ENCODE measurements around the gene IL18R1.

DNA sequence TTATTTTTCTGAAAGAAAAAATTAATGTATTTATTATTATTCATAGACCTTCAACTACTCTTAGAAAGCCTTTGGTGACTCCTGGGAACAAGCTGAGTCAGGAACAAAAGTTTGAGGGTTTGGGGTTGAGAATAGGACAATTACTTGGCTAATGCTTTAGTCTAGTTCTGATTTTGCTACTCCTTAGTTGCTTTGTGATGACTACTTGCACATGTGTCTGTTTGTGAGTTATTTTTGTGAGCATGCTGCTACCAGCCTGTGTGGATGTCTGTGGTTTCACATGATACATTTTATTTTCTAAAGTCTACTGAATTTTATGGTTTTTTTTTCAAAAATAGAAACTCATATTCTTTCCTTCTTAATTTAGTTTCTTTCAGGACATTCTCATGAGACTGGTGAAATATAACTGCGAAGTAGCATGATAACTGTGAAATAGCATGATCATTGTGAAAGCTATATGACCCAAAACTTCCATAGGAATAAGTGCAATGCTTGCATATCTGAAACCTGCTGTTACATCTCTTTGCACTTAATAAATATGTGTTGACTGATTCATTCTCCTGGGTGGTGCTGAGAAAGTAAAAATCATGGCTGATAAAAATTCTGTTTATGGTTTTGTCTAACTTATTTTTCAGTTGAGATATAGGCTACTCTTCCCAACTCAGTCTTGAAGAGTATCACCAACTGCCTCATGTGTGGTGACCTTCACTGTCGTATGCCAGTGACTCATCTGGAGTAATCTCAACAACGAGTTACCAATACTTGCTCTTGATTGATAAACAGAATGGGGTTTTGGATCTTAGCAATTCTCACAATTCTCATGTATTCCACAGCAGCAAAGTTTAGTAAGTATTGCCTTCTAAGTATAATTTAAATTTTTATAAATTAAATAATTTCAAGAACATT lies 17.9 kb upstream of the IL18R1 start:
- TF ChIP-seq, protein P1, sequence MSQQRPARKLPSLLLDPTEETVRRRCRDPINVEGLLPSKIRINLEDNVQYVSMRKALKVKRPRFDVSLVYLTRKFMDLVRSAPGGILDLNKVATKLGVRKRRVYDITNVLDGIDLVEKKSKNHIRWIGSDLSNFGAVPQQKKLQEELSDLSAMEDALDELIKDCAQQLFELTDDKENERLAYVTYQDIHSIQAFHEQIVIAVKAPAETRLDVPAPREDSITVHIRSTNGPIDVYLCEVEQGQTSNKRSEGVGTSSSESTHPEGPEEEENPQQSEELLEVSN (IDR thresholded peaks at IDR 0.05; ENCODE audit: borderline replicate concordance, low read depth) = no peak
- TF ChIP-seq, protein P2, sequence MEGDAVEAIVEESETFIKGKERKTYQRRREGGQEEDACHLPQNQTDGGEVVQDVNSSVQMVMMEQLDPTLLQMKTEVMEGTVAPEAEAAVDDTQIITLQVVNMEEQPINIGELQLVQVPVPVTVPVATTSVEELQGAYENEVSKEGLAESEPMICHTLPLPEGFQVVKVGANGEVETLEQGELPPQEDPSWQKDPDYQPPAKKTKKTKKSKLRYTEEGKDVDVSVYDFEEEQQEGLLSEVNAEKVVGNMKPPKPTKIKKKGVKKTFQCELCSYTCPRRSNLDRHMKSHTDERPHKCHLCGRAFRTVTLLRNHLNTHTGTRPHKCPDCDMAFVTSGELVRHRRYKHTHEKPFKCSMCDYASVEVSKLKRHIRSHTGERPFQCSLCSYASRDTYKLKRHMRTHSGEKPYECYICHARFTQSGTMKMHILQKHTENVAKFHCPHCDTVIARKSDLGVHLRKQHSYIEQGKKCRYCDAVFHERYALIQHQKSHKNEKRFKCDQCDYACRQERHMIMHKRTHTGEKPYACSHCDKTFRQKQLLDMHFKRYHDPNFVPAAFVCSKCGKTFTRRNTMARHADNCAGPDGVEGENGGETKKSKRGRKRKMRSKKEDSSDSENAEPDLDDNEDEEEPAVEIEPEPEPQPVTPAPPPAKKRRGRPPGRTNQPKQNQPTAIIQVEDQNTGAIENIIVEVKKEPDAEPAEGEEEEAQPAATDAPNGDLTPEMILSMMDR (IDR thresholded peaks at IDR 0.05) = no peak
- TF ChIP-seq HOXA7 (CRISPR knock-in tag; IDR thresholded peaks at IDR 0.05) (no peak), POLR2A (IDR thresholded peaks at IDR 0.05; ENCODE audit: low read length) (no peak), KDM5A (IDR thresholded peaks at IDR 0.05) (no peak), NR3C1 (IDR thresholded peaks at IDR 0.05) (no peak), CBX8 (IDR thresholded peaks at IDR 0.05) (no peak), CEBPB (IDR thresholded peaks at IDR 0.05) (no peak), CHD2 (IDR thresholded peaks at IDR 0.05; ENCODE audit: low read length, partially characterized antibody) (no peak), EP300 (IDR thresholded peaks at IDR 0.05) (no peak), RNF2 (IDR thresholded peaks at IDR 0.05; ENCODE audit: borderline replicate concordance, low read depth) (no peak)
- TF ChIP-seq, protein P3, sequence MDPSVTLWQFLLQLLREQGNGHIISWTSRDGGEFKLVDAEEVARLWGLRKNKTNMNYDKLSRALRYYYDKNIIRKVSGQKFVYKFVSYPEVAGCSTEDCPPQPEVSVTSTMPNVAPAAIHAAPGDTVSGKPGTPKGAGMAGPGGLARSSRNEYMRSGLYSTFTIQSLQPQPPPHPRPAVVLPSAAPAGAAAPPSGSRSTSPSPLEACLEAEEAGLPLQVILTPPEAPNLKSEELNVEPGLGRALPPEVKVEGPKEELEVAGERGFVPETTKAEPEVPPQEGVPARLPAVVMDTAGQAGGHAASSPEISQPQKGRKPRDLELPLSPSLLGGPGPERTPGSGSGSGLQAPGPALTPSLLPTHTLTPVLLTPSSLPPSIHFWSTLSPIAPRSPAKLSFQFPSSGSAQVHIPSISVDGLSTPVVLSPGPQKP (IDR thresholded peaks at IDR 0.05; ENCODE audit: low read depth, low read length) = no peak
- TF ChIP-seq, protein P4, sequence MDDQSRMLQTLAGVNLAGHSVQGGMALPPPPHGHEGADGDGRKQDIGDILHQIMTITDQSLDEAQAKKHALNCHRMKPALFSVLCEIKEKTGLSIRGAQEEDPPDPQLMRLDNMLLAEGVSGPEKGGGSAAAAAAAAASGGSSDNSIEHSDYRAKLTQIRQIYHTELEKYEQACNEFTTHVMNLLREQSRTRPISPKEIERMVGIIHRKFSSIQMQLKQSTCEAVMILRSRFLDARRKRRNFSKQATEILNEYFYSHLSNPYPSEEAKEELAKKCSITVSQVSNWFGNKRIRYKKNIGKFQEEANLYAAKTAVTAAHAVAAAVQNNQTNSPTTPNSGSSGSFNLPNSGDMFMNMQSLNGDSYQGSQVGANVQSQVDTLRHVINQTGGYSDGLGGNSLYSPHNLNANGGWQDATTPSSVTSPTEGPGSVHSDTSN (IDR thresholded peaks at IDR 0.05) = no peak
- TF ChIP-seq, protein P5, sequence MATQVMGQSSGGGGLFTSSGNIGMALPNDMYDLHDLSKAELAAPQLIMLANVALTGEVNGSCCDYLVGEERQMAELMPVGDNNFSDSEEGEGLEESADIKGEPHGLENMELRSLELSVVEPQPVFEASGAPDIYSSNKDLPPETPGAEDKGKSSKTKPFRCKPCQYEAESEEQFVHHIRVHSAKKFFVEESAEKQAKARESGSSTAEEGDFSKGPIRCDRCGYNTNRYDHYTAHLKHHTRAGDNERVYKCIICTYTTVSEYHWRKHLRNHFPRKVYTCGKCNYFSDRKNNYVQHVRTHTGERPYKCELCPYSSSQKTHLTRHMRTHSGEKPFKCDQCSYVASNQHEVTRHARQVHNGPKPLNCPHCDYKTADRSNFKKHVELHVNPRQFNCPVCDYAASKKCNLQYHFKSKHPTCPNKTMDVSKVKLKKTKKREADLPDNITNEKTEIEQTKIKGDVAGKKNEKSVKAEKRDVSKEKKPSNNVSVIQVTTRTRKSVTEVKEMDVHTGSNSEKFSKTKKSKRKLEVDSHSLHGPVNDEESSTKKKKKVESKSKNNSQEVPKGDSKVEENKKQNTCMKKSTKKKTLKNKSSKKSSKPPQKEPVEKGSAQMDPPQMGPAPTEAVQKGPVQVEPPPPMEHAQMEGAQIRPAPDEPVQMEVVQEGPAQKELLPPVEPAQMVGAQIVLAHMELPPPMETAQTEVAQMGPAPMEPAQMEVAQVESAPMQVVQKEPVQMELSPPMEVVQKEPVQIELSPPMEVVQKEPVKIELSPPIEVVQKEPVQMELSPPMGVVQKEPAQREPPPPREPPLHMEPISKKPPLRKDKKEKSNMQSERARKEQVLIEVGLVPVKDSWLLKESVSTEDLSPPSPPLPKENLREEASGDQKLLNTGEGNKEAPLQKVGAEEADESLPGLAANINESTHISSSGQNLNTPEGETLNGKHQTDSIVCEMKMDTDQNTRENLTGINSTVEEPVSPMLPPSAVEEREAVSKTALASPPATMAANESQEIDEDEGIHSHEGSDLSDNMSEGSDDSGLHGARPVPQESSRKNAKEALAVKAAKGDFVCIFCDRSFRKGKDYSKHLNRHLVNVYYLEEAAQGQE (IDR thresholded peaks at IDR 0.05) = no peak
